ENCODE data around the gene CITED4.

The CITED4 gene

GRCh38 chr1:40884055-40884795, 22.1 kb upstream of the CITED4 start:
- no peak overlapping the region for H3K4me2 ChIP-seq (ENCODE audit: low read depth, low read length, poor library complexity, severe bottlenecking)
- H3K4me3 ChIP-seq (ENCODE audit: low read length, poor library complexity, severe bottlenecking), result no peak overlapping the region
- no peaks in the 10 kb centered on the region for H3K9me3 ChIP-seq (ENCODE audit: insufficient read depth, low read depth, low read length)
- H3K9me2 ChIP-seq (replicated peaks; ENCODE audit: low read depth, low read length), result no peaks in the 10 kb centered on the region
- peaks cover 3% of the 10 kb centered on the region for H3K4me1 ChIP-seq (ENCODE audit: insufficient read depth, low read length, poor library complexity, severe bottlenecking)
- H4K20me1 ChIP-seq (ENCODE audit: insufficient read depth, low read length, poor library complexity, severe bottlenecking), result no peaks in the 10 kb centered on the region
- TF ChIP-seq EZH2phosphoT487 (IDR thresholded peaks at IDR 0.05; ENCODE audit: borderline replicate concordance) (no peak), CTCF (conservative IDR thresholded peaks at IDR 0.05; ENCODE audit: low read length) (no peak)
- H3K79me2 ChIP-seq (ENCODE audit: insufficient read depth, low read length), result no peaks in the 10 kb centered on the region
- H3K36me3 ChIP-seq (ENCODE audit: insufficient read depth, low read length), result no peaks in the 10 kb centered on the region
- H3K9ac ChIP-seq (ENCODE audit: low read depth, low read length, poor library complexity, severe bottlenecking), result no peak overlapping the region
- H3K27me3 ChIP-seq (ENCODE audit: insufficient read depth, low read length, poor library complexity, severe bottlenecking), result no peaks in the 10 kb centered on the region
- H2AFZ ChIP-seq (ENCODE audit: low read length), result no peak overlapping the region
- no peaks in the 10 kb centered on the region for H3F3A ChIP-seq (ENCODE audit: low read depth)

- Histone ChIP-seq H3K9me2 (replicated peaks; ENCODE audit: low read depth, low read length) (no peaks in the 10 kb centered on the region), H3K27me3 (ENCODE audit: insufficient read depth, low read length, poor library complexity, severe bottlenecking) (no peaks in the 10 kb centered on the region), H3K4me2 (ENCODE audit: low read depth, low read length, poor library complexity, severe bottlenecking) (no peak overlapping the region), H2AFZ (ENCODE audit: low read length) (no peak overlapping the region), H3K4me3 (ENCODE audit: low read length, poor library complexity, severe bottlenecking) (no peak overlapping the region), H3K9ac (ENCODE audit: low read depth, low read length, poor library complexity, severe bottlenecking) (no peak overlapping the region), H3K4me1 (ENCODE audit: insufficient read depth, low read length, poor library complexity, severe bottlenecking) (peaks cover 30% of the 10 kb centered on the region), H3K79me2 (ENCODE audit: insufficient read depth, low read length) (no peaks in the 10 kb centered on the region), H3F3A (ENCODE audit: low read depth) (peaks cover 6% of the 10 kb centered on the region; the same call in 1 of the 2 replicates), H4K20me1 (ENCODE audit: insufficient read depth, low read length, poor library complexity, severe bottlenecking) (no peaks in the 10 kb centered on the region), H3K9me3 (ENCODE audit: insufficient read depth, low read depth, low read length) (no peaks in the 10 kb centered on the region), H3K36me3 (ENCODE audit: insufficient read depth, low read length) (no peaks in the 10 kb centered on the region)
- TF ChIP-seq EZH2phosphoT487 (IDR thresholded peaks at IDR 0.05; ENCODE audit: borderline replicate concordance), result no peak
- TF ChIP-seq CTCF (conservative IDR thresholded peaks at IDR 0.05; ENCODE audit: low read length), result no peak
These were observed 18.8 kb upstream of the CITED4 start for GRCh38 chr1:40880813-40881549.

- no peaks in the 10 kb centered on the region for H3K27me3 ChIP-seq (ENCODE audit: insufficient read depth, low read length, poor library complexity, severe bottlenecking)
- no peak overlapping the region for H3K4me2 ChIP-seq (ENCODE audit: low read depth, low read length, poor library complexity, severe bottlenecking)
- no peaks in the 10 kb centered on the region for H4K20me1 ChIP-seq (ENCODE audit: insufficient read depth, low read length, poor library complexity, severe bottlenecking)
- H3K9me2 ChIP-seq (replicated peaks; ENCODE audit: low read depth, low read length), result no peaks in the 10 kb centered on the region
- no peak overlapping the region for H3K9ac ChIP-seq (ENCODE audit: low read depth, low read length, poor library complexity, severe bottlenecking)
- peaks cover 7% of the 10 kb centered on the region; the same call in 1 of the 2 replicates for H3F3A ChIP-seq (ENCODE audit: low read depth)
- H3K36me3 ChIP-seq (ENCODE audit: insufficient read depth, low read length), result no peaks in the 10 kb centered on the region
- peaks cover 39% of the 10 kb centered on the region for H3K4me1 ChIP-seq (ENCODE audit: insufficient read depth, low read length, poor library complexity, severe bottlenecking)
- H3K9me3 ChIP-seq (ENCODE audit: insufficient read depth, low read depth, low read length), result no peaks in the 10 kb centered on the region
- TF ChIP-seq CTCF (conservative IDR thresholded peaks at IDR 0.05; ENCODE audit: low read length) (no peak), EZH2phosphoT487 (IDR thresholded peaks at IDR 0.05; ENCODE audit: borderline replicate concordance) (no peak)
- no peak overlapping the region for H3K4me3 ChIP-seq (ENCODE audit: low read length, poor library complexity, severe bottlenecking)
- H2AFZ ChIP-seq (ENCODE audit: low read length), result peak overlapping the region; percentile 60; the same call in 1 of the 2 replicates
- no peaks in the 10 kb centered on the region for H3K79me2 ChIP-seq (ENCODE audit: insufficient read depth, low read length)
These were observed 17.5 kb upstream of the CITED4 start for GRCh38 chr1:40879482-40880175.

All from Loucy (cell line).